Choroid plexus epithelial cell (primary cell): Measurements from ENCODE around the gene C5orf15.
A peak's percentile ranks its signal among the peaks of the same experiment; 100 is the strongest.

ENCODE experiments used
- DNase-seq: peaks from one replicate; pipeline ENCODE4 v3.0.0-alpha.2; 2010; ENCODE audit warnings: low read depth
- H3K4me3 ChIP-seq: 2 replicates; pipeline ENCODE4 v1.5.1; 2011; ENCODE audit warnings: low read depth, mild to moderate bottlenecking, control low read depth, low read length, moderate library complexity
- CTCF ChIP-seq: conservative IDR thresholded peaks from 2 replicates; pipeline ENCODE4 v1.5.1; 2011; ENCODE audit warnings: low read depth, mild to moderate bottlenecking, control low read depth, inconsistent platforms, low read length, moderate library complexity

Gene C5orf15

GRCh38 chr5:134003817-134004625 is 35.6 kb upstream of the C5orf15 start:
- DNase-seq, result peak; percentile 56
- H3K4me3 ChIP-seq, result peak overlapping the region; percentile 85
- no peak for TF ChIP-seq CTCF

GRCh38 chr5:134003064-134003816 is 34.8 kb upstream of the C5orf15 start:
- no peak for TF ChIP-seq CTCF
- peak overlapping the region; percentile 85 for H3K4me3 ChIP-seq
- no peak for DNase-seq

- no peak for DNase-seq
- no peak overlapping the region for H3K4me3 ChIP-seq
- no peak for TF ChIP-seq CTCF
Observed at GRCh38 chr5:134001938-134002731, 33.7 kb upstream of the C5orf15 start.

GRCh38 chr5:134000696-134001453 is 32.5 kb upstream of the C5orf15 start:
- no peak overlapping the region for H3K4me3 ChIP-seq
- TF ChIP-seq CTCF, result no peak

GRCh38 chr5:134000091-134000511 is 31.7 kb upstream of the C5orf15 start:
- no peak overlapping the region for H3K4me3 ChIP-seq
- DNase-seq, result peak; percentile 34
- TF ChIP-seq CTCF, result no peak

More at GRCh38 chr5:134000696-134001453, 32.5 kb upstream of the C5orf15 start:
- DNase-seq, result no peak

GRCh38 chr5:133998807-133999206 is 30.4 kb upstream of the C5orf15 start:
- no peak overlapping the region for H3K4me3 ChIP-seq
- no peak for TF ChIP-seq CTCF
- no peak for DNase-seq
